K562 (cell line): ENCODE results near the gene TMEM131L. TPM values are rescaled to one million over a fixed set of nuclear protein-coding genes. Genes with fewer than 3 reads are reported as not detected.

Experiments used
- ARID3A ChIP-seq: IDR thresholded peaks from 2 replicates; pipeline ENCODE4 v1.6.1; 2012; ENCODE audit warnings: low read depth, low read length, improper control_type of control experiment, borderline replicate concordance
- BRD4 ChIP-seq: fragments of 200-600 bp; sonication (generic); IDR thresholded peaks from 2 replicates; pipeline ENCODE4 v1.6.1; 2017; ENCODE audit warnings: inconsistent platforms
- DEAF1 ChIP-seq: fragments of 450-650 bp; formaldehyde crosslinking; IDR thresholded peaks from 2 replicates; pipeline ENCODE4 v1.4.0; 2020; ENCODE audit warnings: mild to moderate bottlenecking, moderate library complexity
- EHMT2 ChIP-seq: fragments of 450-650 bp; IDR thresholded peaks from 2 replicates; pipeline ENCODE4 v1.6.1; 2018; ENCODE audit warnings: antibody characterized with exemption
- ELK1 ChIP-seq: sonication (generic); formaldehyde crosslinking; IDR thresholded peaks from 2 replicates; pipeline ENCODE4 v1.8.1; 2022; ENCODE audit warnings: missing genetic modification reagents
- FOXK2 ChIP-seq, 2 experiments: fragments of 450-650 bp; IDR thresholded peaks in 1 of 2; conservative IDR thresholded peaks in 1 of 2; 2 replicates each; pipeline ENCODE4 v1.6.1; 2016; ENCODE audit warnings: low read depth in 2 of 2, mild to moderate bottlenecking in 1 of 2
- GMEB1 ChIP-seq: fragments of 250-450 bp; sonication (Bioruptor Pico); IDR thresholded peaks from 2 replicates; pipeline ENCODE4 v1.4.0; 2020; ENCODE audit warnings: mild to moderate bottlenecking
- HMG20B ChIP-seq: fragments of 250-450 bp; sonication (Bioruptor Pico); IDR thresholded peaks from 2 replicates; pipeline ENCODE4 v1.5.0; 2021; ENCODE audit warnings: mild to moderate bottlenecking
- HNRNPLL ChIP-seq: fragments of 200-400 bp; formaldehyde crosslinking; IDR thresholded peaks from 2 replicates; pipeline ENCODE4 v1.6.1; 2017; ENCODE audit warnings: low read length, low read depth, mild to moderate bottlenecking; ENCODE audit not compliant: poor library complexity, severe bottlenecking
- L3MBTL2 ChIP-seq: fragments of 450-650 bp; IDR thresholded peaks from 2 replicates; pipeline ENCODE4 v1.6.1; 2016; ENCODE audit warnings: mild to moderate bottlenecking, moderate library complexity
- NCOA4 ChIP-seq: fragments of 450-650 bp; IDR thresholded peaks from 2 replicates; pipeline ENCODE4 v1.6.1; 2018; ENCODE audit warnings: mild to moderate bottlenecking; ENCODE audit not compliant: partially characterized antibody
- SIX5 ChIP-seq, 2 experiments: IDR thresholded peaks; 2 replicates each; pipeline ENCODE4 v1.6.1; 2011; ENCODE audit warnings: low read length in 2 of 2, borderline replicate concordance in 1 of 2, low read depth in 1 of 2, mild to moderate bottlenecking in 1 of 2, moderate library complexity in 1 of 2; ENCODE audit not compliant: insufficient read depth in 1 of 2
- TCF3 ChIP-seq: sonication (generic); formaldehyde crosslinking; IDR thresholded peaks from 2 replicates; pipeline ENCODE4 v1.4.0; 2020; ENCODE audit warnings: mild to moderate bottlenecking, missing genetic modification reagents
- TSHZ1 ChIP-seq: fragments of 250-450 bp; sonication (Bioruptor Pico); IDR thresholded peaks from 2 replicates; pipeline ENCODE4 v1.4.0; 2020; ENCODE audit warnings: mild to moderate bottlenecking, moderate library complexity
- ZNF146 ChIP-seq: IDR thresholded peaks from one replicate; pipeline ENCODE4 v1.6.1; 2018; ENCODE audit warnings: missing compliant biosample characterization; ENCODE audit not compliant: unreplicated experiment
- ZNF354B ChIP-seq: fragments of 250-450 bp; sonication (Bioruptor Pico); IDR thresholded peaks from 2 replicates; pipeline ENCODE4 v1.4.0; 2020
- polyA plus RNA-seq, 8 experiments: library from polyadenylated mRNA; depleted of rRNA in 4 of 8; stranded (reverse) in 5 of 8; unstranded in 3 of 8; fragments of >200 nt; fragmentation: Nextera tagmentation in 2 of 8; fragmentation: Illumina TruSeq in 1 of 8; extraction: Ambion mirVana in 2 of 8; extraction: Trizol in 1 of 8; gene quantifications; 2 replicates each; pipeline versions ENCODE4 v1.2.1 to v1.2.3, GENCODE V29; 2011 to 2014; ENCODE audit warnings: inconsistent platforms in 1 of 8, missing spikeins in 1 of 8
- total RNA-seq, 7 experiments: library from RNA; depleted of rRNA in 6 of 7; stranded (reverse); fragments of >200 nt in 6 of 7; fragmentation: Illumina TruSeq in 2 of 7; extraction: Trizol in 2 of 7; gene quantifications; 2 replicates each; pipeline versions ENCODE4 v1.2.1 to v1.2.3, GENCODE V29; 2011 to 2021; ENCODE audit warnings: low replicate concordance in 1 of 7

TMEM131L gene
- total and polyA plus RNA-seq, 9 of the 15 experiments (the other 6 are each of a cell fraction or from before 2014, with no cell fraction given): 1.2 to 20.8 (median 12.9) TPM

GRCh38 chr4:153643406-153644383 lies 177.5 kb downstream of the TMEM131L start (continued):
- peak; percentile 86; the same call in 1 of the 2 replicates for TF ChIP-seq ARID3A
- no peak for TF ChIP-seq FOXK2 (conservative IDR thresholded peaks at IDR 0.05 in 1 of 2, IDR thresholded peaks at IDR 0.05 in 1 of 2; ENCODE audit: low read depth in 2 of 2)
- TF ChIP-seq HMG20B (CRISPR knock-in tag): no peak
- TF ChIP-seq NCOA4: no peak
- no peak for TF ChIP-seq TSHZ1 (CRISPR knock-in tag)
- no peak for TF ChIP-seq HNRNPLL
- TF ChIP-seq ZNF146 (CRISPR knock-in tag): no peak
- no peak for TF ChIP-seq SIX5 (IDR thresholded peaks at IDR 0.05; ENCODE audit: borderline replicate concordance in 1 of 2, insufficient read depth in 1 of 2, low read depth in 1 of 2, low read length in 2 of 2)
- no peak for TF ChIP-seq EHMT2
- TF ChIP-seq ELK1: no peak
- TF ChIP-seq L3MBTL2: no peak
- no peak for TF ChIP-seq BRD4
- TF ChIP-seq GMEB1: no peak
- no peak; the same call in 1 of the 2 replicates for TF ChIP-seq DEAF1 (CRISPR knock-in tag)
- no peak for TF ChIP-seq ZNF354B (CRISPR knock-in tag)
- no peak for TF ChIP-seq TCF3
